HG03575 (cell line): ENCODE data around the gene LETM1.
"Not testable (repeated sequence)": the region's sequence is repeated elsewhere in the genome, so short reads cannot be mapped to it uniquely, and the experiment has no call there.

ENCODE experiments used
- ATAC-seq: cut with Tn5 transposase; IDR thresholded peaks from one replicate; pipeline ENCODE4 v1.9.1; 2021; ENCODE audit not compliant: unreplicated experiment, insufficient number of reproducible peaks, low FRiP score; ENCODE audit errors: extremely low read depth

LETM1 gene

GRCh38 chr4:1856943-1857699, 1.2 kb upstream of the LETM1 start:
- ATAC-seq, result no peak

- ATAC-seq, result no peak
These were observed 454 bp downstream of the LETM1 start for GRCh38 chr4:1855333-1856070.

DNA sequence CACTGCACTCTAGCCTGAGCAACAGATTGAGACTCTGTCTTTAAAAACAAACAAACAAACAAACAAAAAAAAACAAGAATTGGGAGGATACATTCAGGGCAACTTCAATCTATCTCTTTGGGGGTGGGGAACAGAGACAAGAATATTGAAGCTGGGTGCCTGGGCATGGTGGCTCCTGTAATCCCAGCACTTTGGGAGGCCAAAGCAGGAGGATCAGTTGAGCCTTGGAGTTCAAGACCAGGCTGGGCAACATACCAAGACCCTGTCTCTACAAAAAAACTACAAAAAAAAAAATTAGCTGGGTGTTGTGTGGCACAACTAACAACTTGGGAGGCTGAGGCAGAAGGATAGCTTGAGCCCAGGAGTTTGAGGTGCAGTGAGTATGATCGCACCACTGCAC, 1.2 kb downstream of the LETM1 start:
- ATAC-seq, result no peak

GRCh38 chr4:1852904-1853623, 2.9 kb downstream of the LETM1 start:
- no peak for ATAC-seq

- ATAC-seq, result no peak
These were observed 4.2 kb downstream of the LETM1 start for GRCh38 chr4:1851575-1852410.

DNA sequence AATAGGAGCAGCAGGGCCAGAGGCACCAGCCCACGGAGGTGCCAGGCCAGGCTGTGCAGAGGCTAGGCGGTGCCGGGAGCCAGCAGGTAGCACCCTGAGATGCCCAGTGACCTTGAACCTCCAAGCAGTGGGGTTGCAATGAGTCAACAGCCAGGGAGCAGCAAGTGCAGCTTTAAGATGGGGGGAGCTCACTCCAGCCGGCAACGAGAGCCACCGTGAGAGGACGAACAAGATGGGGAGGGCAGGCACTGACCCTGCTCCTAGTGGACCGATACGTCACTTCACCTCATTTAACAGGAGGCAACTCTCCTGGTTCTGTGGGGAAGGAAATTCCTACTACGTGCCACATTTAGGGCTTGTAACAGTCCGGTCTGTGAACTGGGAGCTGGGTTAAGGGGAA, 4.8 kb downstream of the LETM1 start:
- no peak for ATAC-seq

DNA sequence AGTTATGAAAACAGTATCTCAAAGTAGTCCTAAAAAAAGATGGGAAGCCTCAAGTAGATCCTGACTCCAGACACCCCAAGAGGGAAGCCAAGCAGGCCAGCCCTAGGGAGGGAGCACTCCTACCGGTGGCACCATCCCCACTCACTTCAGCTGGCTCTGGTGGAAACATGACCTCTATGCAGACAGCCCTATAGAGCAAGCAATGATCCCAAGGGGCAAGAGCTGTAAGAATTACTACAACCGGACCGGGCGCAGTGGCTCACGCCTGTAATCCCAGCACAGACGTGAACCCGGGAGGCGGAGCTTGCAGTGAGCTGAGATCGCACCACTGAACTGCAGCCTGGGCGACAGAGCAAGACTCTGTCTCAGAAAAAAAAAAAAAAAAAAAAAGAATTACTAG, 5.7 kb downstream of the LETM1 start:
- no peak for ATAC-seq

DNA sequence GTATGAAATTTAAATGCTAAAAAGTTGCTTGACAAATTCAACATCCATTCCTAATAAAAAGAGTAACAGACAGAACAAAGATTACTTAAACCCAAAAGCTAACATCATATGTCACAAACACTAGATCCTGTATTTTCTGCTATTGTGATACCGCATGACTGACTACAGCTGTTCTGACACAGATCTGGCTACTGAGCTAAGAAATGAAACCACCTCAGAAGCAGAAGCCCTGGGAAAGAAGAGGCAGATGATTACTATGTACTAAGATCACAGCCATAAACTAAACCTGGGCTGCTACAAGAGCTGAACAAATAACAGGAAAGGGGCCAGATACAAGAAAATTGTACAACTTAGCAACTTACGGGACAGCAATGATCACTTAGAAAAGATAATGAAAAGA, 9.4 kb downstream of the LETM1 start:
- ATAC-seq, result no peak

DNA sequence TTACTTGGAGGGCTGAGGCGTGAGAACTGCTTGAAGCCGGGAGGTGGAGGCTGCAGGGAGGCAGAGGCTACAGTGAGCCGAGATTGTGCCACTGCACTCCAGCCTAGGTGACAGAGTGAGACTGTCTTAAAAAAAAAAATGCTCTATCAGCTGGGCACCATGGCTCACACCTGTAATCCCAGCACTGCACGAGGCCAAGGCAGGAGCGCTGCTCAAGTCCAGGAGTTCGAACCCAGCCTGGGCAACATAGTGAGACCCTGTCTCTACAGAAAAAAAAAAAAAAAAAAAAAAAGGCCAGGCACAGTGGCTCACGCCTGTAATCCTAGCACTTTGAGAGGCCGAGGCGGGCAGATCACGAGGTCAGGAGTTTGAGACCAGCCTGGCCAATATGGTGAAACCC, 11.3 kb downstream of the LETM1 start:
- ATAC-seq, result not testable (repeated sequence)

DNA sequence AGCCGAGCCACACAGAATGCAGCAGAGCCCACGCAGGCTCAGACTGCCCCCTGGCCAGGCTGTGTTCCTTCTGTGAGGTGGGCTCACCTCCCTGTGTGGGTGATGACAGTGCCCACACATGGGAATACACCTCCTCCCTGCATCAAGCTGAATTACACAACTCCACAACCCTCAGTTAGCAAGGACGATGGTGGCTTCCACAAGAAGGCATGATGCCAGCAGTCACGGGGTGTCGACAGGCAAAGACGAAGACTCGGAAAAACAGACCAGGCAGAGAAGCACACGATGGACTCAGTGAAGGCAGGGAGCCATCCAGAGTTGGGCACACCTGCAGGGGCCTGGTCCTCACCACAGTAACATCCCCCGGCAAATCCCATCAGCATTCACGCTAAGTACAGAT, 12.1 kb downstream of the LETM1 start:
- ATAC-seq, result no peak

DNA sequence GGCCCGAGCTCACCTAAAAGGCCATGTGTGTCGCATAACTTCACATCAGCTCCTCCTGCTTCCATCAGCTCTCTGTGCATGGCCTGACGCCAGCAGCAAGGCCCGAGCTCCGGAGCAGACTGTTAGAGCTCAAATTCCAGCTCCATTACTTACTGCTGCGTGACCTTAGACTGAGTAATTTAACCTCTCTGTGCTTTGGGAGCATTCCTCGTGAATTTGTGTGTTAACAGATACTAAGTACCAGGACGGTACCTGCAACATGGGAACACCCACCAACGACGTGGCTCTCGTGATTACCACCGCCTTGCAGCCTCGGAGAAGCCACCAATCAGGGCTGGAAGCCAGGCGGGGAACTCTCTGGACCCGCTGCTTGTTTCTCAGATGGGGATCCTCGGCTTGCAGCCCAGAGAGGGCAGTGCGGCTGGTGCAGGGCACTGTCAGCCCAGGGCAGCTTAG, 12.9 kb downstream of the LETM1 start:
- no peak for ATAC-seq

GRCh38 chr4:1842339-1842895, 13.5 kb downstream of the LETM1 start:
- no peak for ATAC-seq

GRCh38 chr4:1841887-1842210, 14.1 kb downstream of the LETM1 start:
- no peak for ATAC-seq

GRCh38 chr4:1841201-1841886, 14.6 kb downstream of the LETM1 start:
- ATAC-seq, result no peak

DNA sequence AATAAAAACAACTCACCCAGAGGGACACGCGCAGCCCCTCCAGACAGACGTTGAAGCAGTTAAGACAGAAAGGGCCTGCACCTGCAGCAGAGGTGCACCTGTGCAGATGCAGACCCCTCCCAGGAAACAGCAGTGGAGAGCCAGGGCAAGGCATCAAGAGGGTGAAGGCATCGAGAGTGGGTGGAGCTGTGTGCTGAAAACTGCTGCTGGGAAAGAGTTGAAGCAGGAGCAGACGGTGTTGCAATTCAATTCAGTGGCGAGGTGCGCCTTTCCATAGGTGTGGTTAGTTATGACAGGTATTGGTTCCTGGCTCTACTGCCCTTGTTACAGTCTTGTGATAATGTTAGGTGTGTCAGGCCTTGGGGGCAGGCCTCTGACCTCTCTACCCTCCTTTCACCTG, 16.7 kb downstream of the LETM1 start:
- ATAC-seq, result no peak

DNA sequence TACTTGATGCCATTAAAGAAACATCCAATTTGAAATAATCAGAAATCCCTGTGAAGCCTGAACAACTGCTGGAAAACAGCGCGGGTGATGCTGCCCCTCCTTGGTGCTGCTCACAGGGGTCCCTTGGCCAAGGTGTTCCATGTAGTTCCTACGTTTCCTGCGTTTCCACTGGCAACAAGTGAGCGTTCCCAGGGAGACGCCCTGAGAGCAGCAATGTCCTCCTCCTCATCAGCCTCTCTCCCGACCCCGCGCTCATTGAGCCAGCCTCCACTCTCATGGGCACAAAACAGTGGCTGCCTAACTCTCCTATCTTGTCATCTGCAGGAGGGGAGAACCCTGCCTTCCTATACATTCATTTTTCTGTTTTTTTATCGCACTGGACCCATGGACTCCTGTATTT, 18.9 kb downstream of the LETM1 start:
- ATAC-seq, result no peak

- no peak for ATAC-seq
These were observed 19.3 kb downstream of the LETM1 start for GRCh38 chr4:1836650-1837049.

DNA sequence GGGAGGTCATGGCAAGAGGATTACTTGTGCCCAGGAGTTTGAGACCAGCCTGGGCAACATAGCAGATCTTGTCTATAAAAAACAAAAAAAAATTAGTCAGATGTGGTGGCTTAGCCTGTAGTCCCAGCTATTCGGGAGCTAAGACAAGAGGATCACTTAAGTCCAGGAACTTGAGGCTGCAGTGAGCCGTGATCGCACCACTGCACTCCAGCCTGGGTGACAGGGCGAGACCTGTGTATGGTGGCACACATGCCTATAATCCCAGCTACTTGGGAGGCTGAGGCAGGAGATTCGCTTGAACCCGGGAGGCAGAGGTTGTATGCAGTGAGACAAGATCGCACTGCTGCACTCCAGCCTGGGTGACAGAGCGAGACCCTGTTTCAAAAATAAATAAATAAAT, 20.1 kb downstream of the LETM1 start:
- not testable (repeated sequence) for ATAC-seq
